Activated CD8-positive, alpha-beta T cell treated with anti-CD3 and anti-CD28 coated beads for 36 hours (primary cell): ENCODE data around the gene ZNF678. TPM values are rescaled to one million over a fixed set of nuclear protein-coding genes. Genes with fewer than 3 reads are reported as not detected.

Source experiments
- ATAC-seq: fragments of 200-7000 bp; cut with Tn5 transposase; one replicate; pipeline ENCODE4 v1.10.0; 2021; ENCODE audit warnings: mild to moderate bottlenecking, moderate library complexity
- CTCF ChIA-PET: fragments of 350-600 bp; sonication (Branson Sonifier 250); formaldehyde crosslinking; loops from one replicate; lab custom pipeline; 2021; ENCODE audit warnings: antibody characterized with exemption; lab: Charles Lee
- POLR2A ChIA-PET: fragments of 350-600 bp; sonication (Branson Sonifier 250); formaldehyde crosslinking; loops from one replicate; lab custom pipeline; 2021; ENCODE audit warnings: antibody characterized with exemption; lab: Charles Lee
- DNase-seq: peaks from one replicate; pipeline ENCODE4 v3.0.0-alpha.2; 2020
- H3K27ac Mint-ChIP-seq: one replicate; pipeline ENCODE4 v1.8.0; 2021; ENCODE audit warnings: mild to moderate bottlenecking, mixed read lengths
- H3K27me3 Mint-ChIP-seq: one replicate; pipeline ENCODE4 v1.8.0; 2021; ENCODE audit warnings: mixed read lengths
- H3K36me3 Mint-ChIP-seq: one replicate; pipeline ENCODE4 v1.8.0; 2021; ENCODE audit warnings: low read depth, mixed read lengths
- H3K4me1 Mint-ChIP-seq: one replicate; pipeline ENCODE4 v1.8.0; 2021; ENCODE audit warnings: low read depth, mixed read lengths
- H3K4me3 Mint-ChIP-seq: one replicate; pipeline ENCODE4 v1.8.0; 2021; ENCODE audit warnings: mild to moderate bottlenecking, moderate library complexity, mixed read lengths
- H3K9me3 Mint-ChIP-seq: one replicate; pipeline ENCODE4 v1.8.0; 2021; ENCODE audit warnings: mixed read lengths
- intact Hi-C: fragments of 100-400 bp; cut with micrococcal nuclease; formaldehyde crosslinking; loops from one replicate; pipeline ENCODE4 v1.10.0; 2022
- total RNA-seq, 2 experiments: library from RNA; stranded (reverse); gene quantifications; one replicate each; pipeline ENCODE4 v1.2.3, GENCODE V29; 2021
- TF ChIP-seq, protein P1 (sequence below): fragments of 200-600 bp; IDR thresholded peaks from one replicate; pipeline ENCODE4 v1.8.0; 2022; ENCODE audit warnings: antibody characterized with exemption, mild to moderate bottlenecking

ZNF678 gene
- total RNA-seq, 2 experiments from 2014 or later = 6.7 to 7.4 TPM

DNA sequence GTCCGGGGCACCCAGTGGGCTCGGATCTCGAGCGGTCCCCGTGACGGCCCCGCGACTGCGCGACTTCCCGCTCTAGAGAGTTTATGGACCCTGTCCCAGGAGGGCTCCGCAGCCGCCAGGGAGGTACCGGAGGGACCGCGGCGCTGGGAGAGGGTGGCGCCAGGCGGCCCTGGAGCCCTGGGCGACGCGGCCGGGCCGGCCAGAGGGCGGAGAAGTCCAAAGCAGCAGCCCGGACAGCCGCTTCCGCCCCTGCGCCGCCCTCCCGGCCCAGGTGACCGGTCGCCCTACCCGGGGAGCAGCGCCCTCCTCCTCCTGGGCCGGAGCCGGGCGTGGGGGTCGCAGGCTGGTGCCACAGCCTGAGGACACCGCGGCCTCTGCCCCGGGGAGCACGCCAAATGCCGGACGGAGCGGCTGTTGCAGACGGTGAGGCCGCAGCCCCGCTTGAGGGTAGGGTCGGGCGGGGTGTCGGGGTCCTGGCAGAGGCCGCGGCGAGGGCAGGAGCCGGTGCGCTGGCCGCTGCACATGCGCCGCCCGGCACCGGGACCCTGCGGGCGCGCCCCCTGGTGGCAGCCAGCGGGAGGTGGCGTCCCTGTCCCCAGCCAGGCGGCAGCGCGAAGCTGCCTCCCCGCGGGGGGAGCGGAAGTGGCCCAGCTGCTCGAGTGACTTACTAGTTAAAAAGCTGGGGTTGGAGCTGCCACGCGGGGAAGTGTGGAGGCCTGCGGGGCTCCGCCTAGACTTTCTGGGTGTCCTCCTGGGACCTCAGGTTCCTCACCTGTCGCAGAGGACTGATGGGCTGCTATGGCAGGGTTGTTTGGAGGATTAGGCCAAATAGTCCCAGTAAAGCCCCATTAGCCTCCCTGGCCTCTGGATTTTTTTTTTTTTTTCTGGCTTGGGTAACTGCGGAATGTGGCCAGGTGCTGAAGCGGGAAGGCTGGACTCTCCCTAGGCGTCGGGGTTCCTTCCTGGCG lies 20.9 kb upstream of the ZNF678 start:
- TF ChIP-seq, protein P1, sequence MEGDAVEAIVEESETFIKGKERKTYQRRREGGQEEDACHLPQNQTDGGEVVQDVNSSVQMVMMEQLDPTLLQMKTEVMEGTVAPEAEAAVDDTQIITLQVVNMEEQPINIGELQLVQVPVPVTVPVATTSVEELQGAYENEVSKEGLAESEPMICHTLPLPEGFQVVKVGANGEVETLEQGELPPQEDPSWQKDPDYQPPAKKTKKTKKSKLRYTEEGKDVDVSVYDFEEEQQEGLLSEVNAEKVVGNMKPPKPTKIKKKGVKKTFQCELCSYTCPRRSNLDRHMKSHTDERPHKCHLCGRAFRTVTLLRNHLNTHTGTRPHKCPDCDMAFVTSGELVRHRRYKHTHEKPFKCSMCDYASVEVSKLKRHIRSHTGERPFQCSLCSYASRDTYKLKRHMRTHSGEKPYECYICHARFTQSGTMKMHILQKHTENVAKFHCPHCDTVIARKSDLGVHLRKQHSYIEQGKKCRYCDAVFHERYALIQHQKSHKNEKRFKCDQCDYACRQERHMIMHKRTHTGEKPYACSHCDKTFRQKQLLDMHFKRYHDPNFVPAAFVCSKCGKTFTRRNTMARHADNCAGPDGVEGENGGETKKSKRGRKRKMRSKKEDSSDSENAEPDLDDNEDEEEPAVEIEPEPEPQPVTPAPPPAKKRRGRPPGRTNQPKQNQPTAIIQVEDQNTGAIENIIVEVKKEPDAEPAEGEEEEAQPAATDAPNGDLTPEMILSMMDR = peak; percentile 94
- DNase-seq (peak; percentile 91), ATAC-seq (peak; percentile 98)
- CTCF ChIA-PET = interaction anchor here (0.6 to 1.8 kb wide), 14 partner anchors 9 to 622 kb away, joined by 3 to 14 read pairs (median 3); partner anchors contain the start of gene ZNF678
- H3K9me3 Mint-ChIP-seq = no peaks in the 10 kb centered on the region
- peak overlapping the region; percentile 72 for H3K27ac Mint-ChIP-seq
- intact Hi-C loops = no loop called here
- H3K4me1 Mint-ChIP-seq = peaks cover 7% of the 10 kb centered on the region
- H3K36me3 Mint-ChIP-seq = no peaks in the 10 kb centered on the region
- POLR2A ChIA-PET = interaction anchor here (1.0 to 1.6 kb wide), 2 partner anchors 10 to 22 kb away, joined by 3 to 7 read pairs; no protein-coding TSS in a partner anchor
- H3K4me3 Mint-ChIP-seq = peak overlapping the region; percentile 50
- H3K27me3 Mint-ChIP-seq = no peaks in the 10 kb centered on the region

DNA sequence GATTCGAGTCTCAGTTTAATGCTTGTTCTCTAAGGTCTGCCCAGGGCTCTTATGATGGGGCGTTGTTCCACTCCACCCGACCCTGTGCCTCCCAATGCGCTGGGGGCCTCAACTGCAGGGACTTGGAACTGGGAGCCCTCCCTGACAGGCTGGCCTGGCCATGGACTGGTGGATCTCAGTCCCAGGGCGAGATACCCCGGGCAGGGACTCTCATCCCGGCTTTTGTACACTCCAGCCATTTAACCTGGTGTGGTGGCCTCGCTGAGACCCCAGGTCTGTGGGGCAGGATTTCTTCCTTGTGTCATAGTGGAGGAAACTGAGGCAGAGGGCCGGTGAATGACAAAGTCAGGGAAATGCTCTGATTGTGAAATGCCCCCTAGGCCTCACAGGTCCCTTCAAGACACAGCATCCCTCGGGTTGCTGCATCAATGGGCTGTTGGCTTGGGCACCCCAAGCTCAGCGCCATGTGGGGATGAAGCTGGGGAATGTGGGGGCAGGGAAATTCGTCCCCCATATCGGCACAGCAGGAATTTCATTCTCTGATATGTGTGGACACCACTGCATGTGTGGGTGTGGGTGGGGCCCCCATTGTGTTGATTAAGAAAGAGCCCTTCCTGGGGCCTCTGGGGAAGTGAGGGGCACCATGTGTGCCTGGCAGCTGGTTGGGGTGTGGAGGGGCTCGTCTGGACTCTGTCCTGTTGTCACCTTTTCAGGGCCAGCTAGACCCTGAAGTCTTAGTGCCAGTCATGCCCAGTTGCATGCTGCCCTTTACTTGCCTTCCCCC lies 19.9 kb upstream of the ZNF678 start:
- intact Hi-C loops = no loop called here
- H3K4me1 Mint-ChIP-seq = peaks cover 7% of the 10 kb centered on the region
- H3K27me3 Mint-ChIP-seq = no peaks in the 10 kb centered on the region
- ATAC-seq (no peak), DNase-seq (no peak)
- CTCF ChIA-PET = interaction anchor here (0.6 to 1.8 kb wide), 10 partner anchors 8 to 621 kb away, joined by 3 to 14 read pairs (median 4); partner anchors contain the start of gene ZNF678
- POLR2A ChIA-PET = no interaction called here
- no peaks in the 10 kb centered on the region for H3K9me3 Mint-ChIP-seq
- TF ChIP-seq, protein P1 = no peak
- H3K4me3 Mint-ChIP-seq = peak overlapping the region; percentile 50
- peak overlapping the region; percentile 72 for H3K27ac Mint-ChIP-seq
- no peaks in the 10 kb centered on the region for H3K36me3 Mint-ChIP-seq

- Mint-ChIP-seq H3K4me1 (peaks cover 7% of the 10 kb centered on the region), H3K36me3 (no peaks in the 10 kb centered on the region), H3K9me3 (no peaks in the 10 kb centered on the region), H3K27me3 (no peaks in the 10 kb centered on the region), H3K27ac (no peak overlapping the region), H3K4me3 (no peak overlapping the region)
- intact Hi-C loops = no loop called here
- ChIA-PET POLR2A (interaction anchor here (0.5 kb wide), 1 partner anchor 511 kb away, joined by 3 read pairs; no protein-coding TSS in a partner anchor), CTCF (no interaction called here)
- DNase-seq (no peak), ATAC-seq (no peak)
- TF ChIP-seq, protein P1 = no peak
These were observed 19.0 kb upstream of the ZNF678 start for GRCh38 chr1:227544067-227545050.

DNA sequence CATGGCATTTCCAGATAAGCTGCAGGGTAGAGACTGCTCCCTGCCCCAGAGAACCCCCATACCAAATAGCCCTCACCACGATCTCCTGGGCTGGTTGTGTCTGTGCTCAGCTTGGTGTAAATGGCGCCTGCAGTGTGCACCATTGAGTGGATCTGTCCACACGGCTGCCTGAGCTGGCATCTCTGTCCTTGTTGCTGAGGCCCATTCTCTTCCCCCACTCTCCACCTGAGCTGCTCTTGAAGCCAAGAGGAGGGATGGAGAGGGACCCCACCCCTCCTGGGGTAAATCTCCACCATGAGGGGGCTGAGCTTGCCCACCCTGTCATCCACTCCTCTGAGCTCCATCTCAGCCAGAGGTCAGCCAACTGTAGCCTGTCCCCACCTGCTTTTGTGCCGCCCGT lies 18.0 kb upstream of the ZNF678 start:
- H3K27ac Mint-ChIP-seq = no peak overlapping the region
- intact Hi-C loops = no loop called here

More for the DNA sequence above, 18.0 kb upstream of the ZNF678 start:
- Mint-ChIP-seq H3K9me3 (no peaks in the 10 kb centered on the region), H3K4me3 (no peak overlapping the region), H3K4me1 (peaks cover 7% of the 10 kb centered on the region), H3K27me3 (no peaks in the 10 kb centered on the region), H3K36me3 (no peaks in the 10 kb centered on the region)
- ChIA-PET POLR2A (interaction anchor here (0.5 kb wide), 1 partner anchor 512 kb away, joined by 3 read pairs; no protein-coding TSS in a partner anchor), CTCF (interaction anchor here (1.1 to 1.3 kb wide), 2 partner anchors 14 to 16 kb away, joined by 3 read pairs; no protein-coding TSS in a partner anchor)
- DNase-seq = no peak
- ATAC-seq = no peak
- TF ChIP-seq, protein P1 = no peak
